Testis (tissue), 2 donors: Measurements from ENCODE around the gene PLCB2.

ENCODE experiments used
- POLR2A ChIP-seq: fragments of 450-650 bp; IDR thresholded peaks from one replicate; pipeline ENCODE4 v1.6.1; 2017; ENCODE audit warnings: antibody characterized with exemption, mild to moderate bottlenecking, moderate library complexity
- TF ChIP-seq, protein P1 (sequence below), 3 experiments: fragments of 450-650 bp in 2 of 3; fragments of 200-600 bp in 1 of 3; sonication (generic) in 1 of 3; IDR thresholded peaks; one replicate each; pipeline ENCODE4 v1.5.1; 2016 to 2019; ENCODE audit warnings: antibody characterized with exemption in 3 of 3, mild to moderate bottlenecking in 2 of 3, moderate library complexity in 1 of 3

DNA sequence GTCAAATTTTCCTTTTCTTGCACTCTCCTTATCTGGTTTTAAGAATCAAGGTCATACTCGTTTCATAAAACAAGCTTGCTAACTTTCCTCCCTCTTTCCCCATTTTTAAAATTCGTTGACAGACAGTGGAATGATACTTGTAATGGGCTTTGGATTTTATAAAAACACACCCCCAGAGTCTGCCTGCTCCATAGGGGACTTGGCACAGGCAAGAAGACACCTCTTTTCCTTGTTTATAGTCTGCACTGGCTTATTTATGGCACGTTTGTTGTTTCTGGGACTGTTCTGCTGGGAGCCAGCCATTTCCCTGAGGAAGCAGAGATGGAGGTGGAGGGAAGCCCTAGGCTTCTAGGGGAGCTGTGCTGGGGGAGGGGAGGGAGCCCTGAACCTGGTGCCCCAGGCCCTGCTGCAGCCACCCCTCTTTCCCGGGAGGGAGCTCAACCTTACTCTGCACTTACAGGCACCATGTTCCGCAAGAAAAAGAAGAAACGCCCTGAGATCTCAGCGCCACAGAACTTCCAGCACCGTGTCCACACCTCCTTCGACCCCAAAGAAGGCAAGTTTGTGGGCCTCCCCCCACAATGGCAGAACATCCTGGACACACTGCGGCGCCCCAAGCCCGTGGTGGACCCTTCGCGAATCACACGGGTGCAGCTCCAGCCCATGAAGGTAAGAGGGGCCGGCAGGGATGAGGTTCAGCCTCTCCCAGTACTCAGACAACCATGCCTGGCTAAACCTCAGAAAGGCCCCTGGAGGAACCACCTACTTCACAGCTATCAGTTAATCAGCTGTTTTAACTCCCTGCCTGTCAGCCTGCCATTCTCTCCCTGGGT is 43.2 kb downstream of the PLCB2 start:
- TF ChIP-seq, protein P1, sequence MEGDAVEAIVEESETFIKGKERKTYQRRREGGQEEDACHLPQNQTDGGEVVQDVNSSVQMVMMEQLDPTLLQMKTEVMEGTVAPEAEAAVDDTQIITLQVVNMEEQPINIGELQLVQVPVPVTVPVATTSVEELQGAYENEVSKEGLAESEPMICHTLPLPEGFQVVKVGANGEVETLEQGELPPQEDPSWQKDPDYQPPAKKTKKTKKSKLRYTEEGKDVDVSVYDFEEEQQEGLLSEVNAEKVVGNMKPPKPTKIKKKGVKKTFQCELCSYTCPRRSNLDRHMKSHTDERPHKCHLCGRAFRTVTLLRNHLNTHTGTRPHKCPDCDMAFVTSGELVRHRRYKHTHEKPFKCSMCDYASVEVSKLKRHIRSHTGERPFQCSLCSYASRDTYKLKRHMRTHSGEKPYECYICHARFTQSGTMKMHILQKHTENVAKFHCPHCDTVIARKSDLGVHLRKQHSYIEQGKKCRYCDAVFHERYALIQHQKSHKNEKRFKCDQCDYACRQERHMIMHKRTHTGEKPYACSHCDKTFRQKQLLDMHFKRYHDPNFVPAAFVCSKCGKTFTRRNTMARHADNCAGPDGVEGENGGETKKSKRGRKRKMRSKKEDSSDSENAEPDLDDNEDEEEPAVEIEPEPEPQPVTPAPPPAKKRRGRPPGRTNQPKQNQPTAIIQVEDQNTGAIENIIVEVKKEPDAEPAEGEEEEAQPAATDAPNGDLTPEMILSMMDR (IDR thresholded peaks at IDR 0.05): no peak
- TF ChIP-seq POLR2A: no peak
